ENCODE measurements around the gene EFCAB7.

- TF ChIP-seq POLR2A (IDR thresholded peaks at IDR 0.05; ENCODE audit: low read length) (no peak), GATA1 (IDR thresholded peaks at IDR 0.05; ENCODE audit: low read depth, low read length) (no peak)
These were observed 25.2 kb upstream of the EFCAB7 start for GRCh38 chr1:63498106-63498505.
